ENCODE data around the gene SELENBP1. TPM values are rescaled to one million over a fixed set of nuclear protein-coding genes. Genes with fewer than 3 reads are reported as not detected.

The SELENBP1 gene
- total RNA-seq, 1 donor: 26.8 TPM

DNA sequence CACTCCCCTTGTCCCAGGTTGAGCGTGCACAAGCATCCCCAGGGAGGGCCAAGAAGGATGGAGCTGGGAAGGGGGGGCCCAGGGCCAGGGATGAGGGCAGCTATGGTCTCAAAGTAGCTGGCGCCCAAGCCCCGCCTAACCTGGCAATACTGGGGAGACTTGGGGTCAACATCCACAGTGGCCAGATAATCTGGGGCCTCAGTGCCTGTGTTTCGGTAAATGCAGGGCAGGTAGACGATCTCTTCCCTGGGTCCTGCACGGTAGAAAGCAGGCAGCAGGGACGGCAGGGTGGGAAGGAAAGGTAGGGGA lies 3.2 kb downstream of the SELENBP1 start:
- TF ChIP-seq, protein P1, sequence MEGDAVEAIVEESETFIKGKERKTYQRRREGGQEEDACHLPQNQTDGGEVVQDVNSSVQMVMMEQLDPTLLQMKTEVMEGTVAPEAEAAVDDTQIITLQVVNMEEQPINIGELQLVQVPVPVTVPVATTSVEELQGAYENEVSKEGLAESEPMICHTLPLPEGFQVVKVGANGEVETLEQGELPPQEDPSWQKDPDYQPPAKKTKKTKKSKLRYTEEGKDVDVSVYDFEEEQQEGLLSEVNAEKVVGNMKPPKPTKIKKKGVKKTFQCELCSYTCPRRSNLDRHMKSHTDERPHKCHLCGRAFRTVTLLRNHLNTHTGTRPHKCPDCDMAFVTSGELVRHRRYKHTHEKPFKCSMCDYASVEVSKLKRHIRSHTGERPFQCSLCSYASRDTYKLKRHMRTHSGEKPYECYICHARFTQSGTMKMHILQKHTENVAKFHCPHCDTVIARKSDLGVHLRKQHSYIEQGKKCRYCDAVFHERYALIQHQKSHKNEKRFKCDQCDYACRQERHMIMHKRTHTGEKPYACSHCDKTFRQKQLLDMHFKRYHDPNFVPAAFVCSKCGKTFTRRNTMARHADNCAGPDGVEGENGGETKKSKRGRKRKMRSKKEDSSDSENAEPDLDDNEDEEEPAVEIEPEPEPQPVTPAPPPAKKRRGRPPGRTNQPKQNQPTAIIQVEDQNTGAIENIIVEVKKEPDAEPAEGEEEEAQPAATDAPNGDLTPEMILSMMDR (IDR thresholded peaks at IDR 0.05; ENCODE audit: insufficient read depth, low read length): no peak
- no peak for DNase-seq (ENCODE audit: low read depth)

DNA sequence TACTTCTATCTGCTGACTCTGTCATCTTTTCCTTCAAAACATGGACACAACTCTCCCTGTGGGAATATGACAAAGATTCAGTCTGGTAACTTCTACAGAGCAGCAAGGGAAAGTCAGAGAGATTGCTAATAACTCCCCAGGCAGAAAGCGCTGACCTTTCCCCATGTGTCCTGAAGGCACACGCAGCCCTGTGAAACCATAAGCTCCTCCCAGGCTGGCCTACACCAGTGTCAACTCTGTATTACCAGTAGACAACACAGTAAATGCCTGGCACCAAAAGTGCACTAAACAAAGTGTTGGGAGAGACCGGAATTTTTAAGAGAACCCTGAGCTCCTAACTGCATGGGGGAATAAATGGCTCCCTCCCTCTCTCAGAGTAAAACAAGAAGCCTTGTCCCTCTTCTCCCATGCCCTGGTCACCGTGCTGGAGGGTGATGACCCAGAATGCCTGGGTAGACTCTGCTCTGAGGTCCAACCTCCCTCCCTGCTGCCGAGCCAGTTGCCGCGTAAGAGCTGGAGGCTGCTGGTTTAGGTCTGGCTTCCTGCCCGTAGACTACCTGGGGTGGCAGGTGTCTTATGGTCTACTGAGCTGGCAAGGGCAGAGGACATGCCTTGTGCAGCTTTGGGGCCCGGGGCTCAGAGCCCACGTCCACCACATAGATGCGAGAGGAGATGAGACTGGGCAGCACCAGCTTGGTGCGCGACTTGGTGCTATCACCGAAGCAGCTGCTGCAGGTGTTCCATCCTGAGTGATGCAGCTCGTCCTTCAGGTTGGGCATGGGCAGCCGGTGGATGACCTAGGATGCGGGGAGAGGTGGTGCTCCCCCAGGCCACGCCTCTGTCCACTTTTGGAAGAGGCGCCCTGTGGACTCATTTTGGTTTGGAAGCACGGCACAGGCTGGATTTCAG lies 3.9 kb downstream of the SELENBP1 start:
- no peak overlapping the region for H3K4me3 ChIP-seq (ENCODE audit: low read depth, low read length)
- no peak for DNase-seq (ENCODE audit: low read depth)
- TF ChIP-seq, protein P1 (IDR thresholded peaks at IDR 0.05; ENCODE audit: insufficient read depth, low read length): no peak

More for the DNA sequence above, 3.2 kb downstream of the SELENBP1 start:
- H3K4me3 ChIP-seq (ENCODE audit: low read depth, low read length): no peak overlapping the region

DNA sequence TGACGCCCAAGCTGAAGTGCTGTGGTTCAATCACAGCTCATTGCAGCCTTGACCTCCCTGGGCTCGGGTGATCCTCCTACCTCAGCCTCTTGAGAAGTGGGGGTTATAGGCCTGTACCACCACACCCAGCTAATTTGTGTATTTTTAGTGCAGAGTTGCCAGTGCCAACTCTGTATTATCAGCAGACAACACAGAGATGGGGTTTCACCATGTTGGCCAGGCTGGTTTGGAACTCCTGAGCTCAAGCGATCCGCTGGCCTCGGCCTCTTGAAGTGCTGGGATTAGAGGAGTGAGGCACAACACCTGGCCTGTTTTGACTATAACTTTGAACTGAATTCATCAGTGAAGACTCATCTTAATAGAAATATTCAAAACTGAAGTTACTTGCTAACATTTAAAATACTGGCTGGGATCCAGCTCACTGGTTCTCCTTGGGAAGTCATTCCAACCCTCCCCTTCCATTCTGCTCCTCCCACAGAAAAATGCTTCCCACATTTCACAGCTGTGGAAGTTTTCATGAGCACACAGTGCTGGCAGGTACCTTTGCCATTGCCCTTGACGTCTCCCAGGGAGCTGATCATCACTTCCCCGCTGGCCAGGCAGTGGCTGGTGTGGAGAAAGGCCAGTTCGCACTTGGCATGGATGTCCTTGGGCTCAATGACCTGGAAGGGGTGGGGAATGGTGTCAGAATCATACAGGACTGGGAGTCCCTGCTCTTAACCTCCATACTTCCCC lies 4.7 kb downstream of the SELENBP1 start:
- DNase-seq (ENCODE audit: low read depth): peak; percentile 16
- no peak overlapping the region for H3K4me3 ChIP-seq (ENCODE audit: low read depth, low read length)
- TF ChIP-seq, protein P1 (IDR thresholded peaks at IDR 0.05; ENCODE audit: insufficient read depth, low read length): no peak

DNA sequence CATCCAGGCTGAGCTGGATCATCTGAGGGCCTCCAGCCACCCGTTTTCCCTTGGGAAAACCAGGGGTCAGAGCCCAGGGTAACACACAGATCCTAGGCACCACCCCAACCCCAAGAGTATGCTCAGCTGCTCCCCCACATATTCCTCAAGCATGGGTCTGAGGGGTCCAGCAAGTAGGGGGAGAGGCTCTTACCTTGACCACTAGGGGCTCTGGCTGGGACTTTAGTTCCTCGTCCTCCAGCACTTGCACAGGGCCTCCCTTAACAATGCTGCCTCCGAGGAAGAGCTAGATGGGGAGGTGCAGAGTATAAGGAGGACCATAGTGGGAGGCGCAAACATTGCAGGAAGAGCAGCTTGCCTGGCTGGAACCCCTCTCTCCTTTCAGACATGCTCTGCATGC lies 7.5 kb downstream of the SELENBP1 start:
- no peak overlapping the region for H3K4me3 ChIP-seq (ENCODE audit: low read depth, low read length)
- TF ChIP-seq, protein P1 (IDR thresholded peaks at IDR 0.05; ENCODE audit: insufficient read depth, low read length): no peak
- DNase-seq (ENCODE audit: low read depth): no peak

DNA sequence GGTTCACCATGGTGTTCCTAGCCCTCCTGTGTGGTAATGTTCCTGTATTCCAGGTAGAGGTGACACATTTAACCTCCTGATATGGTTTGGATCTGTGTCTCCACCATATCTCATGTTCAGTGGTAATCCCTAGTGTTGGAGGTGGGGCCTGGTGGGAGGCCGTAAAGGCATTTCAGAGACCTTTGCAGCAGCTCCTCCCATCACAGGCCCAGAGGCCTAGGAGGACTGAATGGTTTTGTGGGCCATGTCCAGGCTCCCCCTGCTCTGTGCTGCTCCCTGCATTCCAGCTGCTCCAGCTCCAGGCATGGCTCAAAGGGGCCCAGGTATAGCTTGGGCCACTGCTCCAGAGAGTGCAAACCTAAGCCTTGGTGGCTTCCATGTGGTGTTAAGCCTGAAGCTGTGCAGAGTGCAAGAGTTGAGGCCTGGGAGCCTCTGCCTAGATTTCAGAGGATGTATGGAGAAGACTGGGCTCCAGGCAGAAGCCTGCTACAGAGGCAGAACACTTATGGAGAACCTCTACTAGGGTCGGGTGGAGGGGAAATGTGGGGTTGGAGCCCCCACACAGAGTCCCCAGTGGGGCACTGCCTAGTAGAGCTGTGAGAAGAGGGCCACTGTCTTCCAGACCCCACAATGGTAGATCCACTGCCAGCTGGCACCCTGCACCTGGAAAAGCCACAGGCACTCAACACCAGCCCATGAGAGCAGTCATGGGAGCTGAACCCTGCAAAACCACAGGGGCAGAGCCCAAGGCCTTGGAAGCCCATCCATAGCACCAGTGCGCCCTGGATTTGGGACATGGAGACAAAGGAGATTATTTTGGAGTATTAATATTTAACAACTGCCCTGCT lies 10.0 kb downstream of the SELENBP1 start:
- TF ChIP-seq, protein P1 (IDR thresholded peaks at IDR 0.05; ENCODE audit: insufficient read depth, low read length): no peak
- DNase-seq (ENCODE audit: low read depth): no peak

DNA sequence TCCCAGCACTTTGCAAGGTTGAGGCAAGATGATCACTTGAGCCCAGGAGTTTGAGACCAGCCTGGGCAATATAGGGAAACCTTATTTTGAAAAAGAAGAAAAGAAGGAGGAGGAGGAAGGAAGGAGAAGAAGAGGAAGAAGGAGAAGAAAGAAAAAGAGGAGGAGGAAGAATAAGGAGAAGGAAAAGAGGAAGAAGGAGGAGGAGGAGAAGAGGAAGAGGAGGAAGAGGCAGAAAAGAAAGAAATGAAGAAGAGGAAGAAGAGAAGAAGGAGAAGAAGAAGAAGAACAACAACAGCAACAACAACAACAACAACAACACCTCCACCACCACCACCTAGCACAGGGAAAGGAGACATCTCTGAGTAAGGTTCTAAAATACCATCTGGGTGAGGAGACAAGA lies 10.6 kb downstream of the SELENBP1 start:
- TF ChIP-seq, protein P1 (IDR thresholded peaks at IDR 0.05; ENCODE audit: insufficient read depth, low read length): no peak
- no peak overlapping the region for H3K4me3 ChIP-seq (ENCODE audit: low read depth, low read length)
- no peak for DNase-seq (ENCODE audit: low read depth)

More for the DNA sequence above, 10.0 kb downstream of the SELENBP1 start:
- no peak overlapping the region for H3K4me3 ChIP-seq (ENCODE audit: low read depth, low read length)
